Left ventricle myocardium superior (tissue), 1 donor: ENCODE measurements around the gene EGFL7. TPM values are rescaled to one million over a fixed set of nuclear protein-coding genes. Genes with fewer than 3 reads are reported as not detected.
"Not testable (repeated sequence)": the region's sequence is repeated elsewhere in the genome, so short reads cannot be mapped to it uniquely, and the experiment has no call there.

Experiments
- ATAC-seq: fragments of 200-7000 bp; cut with Tn5 transposase; one replicate; pipeline ENCODE4 v1.9.1; 2020; ENCODE audit warnings: mild to moderate bottlenecking, moderate library complexity
- DNase-seq: peaks from one replicate; pipeline ENCODE4 v3.0.0-alpha.2; 2020
- intact Hi-C: fragments of 100-400 bp; cut with micrococcal nuclease; formaldehyde crosslinking; loops from one replicate; pipeline ENCODE4 v1.11.0; 2022
- total RNA-seq: library from RNA; stranded (reverse); fragmentation: NEBNext Ultra II Directional; extraction: Animal tissue kit (Norgen Biotek cat#: 25700); gene quantifications from one replicate; pipeline ENCODE4 v1.2.1, GENCODE V29; 2021
- donor health status: DM: no; HTN: yes; CAD: no; lungs with severe emphysema.

Gene EGFL7
- total RNA-seq, 1 donor from 2014 or later = 63.8 TPM

DNA sequence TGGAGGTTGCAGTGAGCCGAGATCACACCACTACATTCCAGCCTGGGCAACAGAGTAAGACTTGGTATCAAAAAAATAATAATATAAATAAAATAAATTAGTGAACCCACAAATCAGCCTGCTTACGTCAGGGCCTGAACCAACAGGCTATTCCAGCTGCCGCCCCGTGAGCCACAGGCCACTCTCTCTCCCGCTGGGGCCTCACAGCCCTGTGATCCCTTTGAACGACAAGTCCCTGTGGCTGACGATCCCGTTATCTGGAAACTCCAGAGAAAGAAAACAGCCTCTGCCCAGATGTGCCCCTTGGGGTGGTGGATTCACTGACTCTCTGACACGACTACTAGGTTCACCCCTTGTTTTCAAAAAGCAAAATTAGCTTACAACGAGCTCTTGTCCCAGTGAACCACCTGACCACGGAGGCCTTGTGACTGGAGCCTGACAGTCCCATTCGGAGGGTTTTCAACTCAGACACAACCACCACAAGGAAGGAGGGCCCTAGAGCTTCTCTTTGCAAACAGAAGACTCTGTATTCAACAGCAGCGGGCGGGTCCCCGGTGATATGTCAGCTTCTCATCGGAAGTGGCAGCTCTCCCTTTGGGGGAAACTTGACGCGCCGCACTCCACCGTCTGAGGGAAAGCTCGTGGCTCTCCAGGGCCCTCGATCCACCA lies 45.3 kb downstream of the EGFL7 start:
- ATAC-seq (no peak), DNase-seq (no peak)
- intact Hi-C loops = no loop called here

DNA sequence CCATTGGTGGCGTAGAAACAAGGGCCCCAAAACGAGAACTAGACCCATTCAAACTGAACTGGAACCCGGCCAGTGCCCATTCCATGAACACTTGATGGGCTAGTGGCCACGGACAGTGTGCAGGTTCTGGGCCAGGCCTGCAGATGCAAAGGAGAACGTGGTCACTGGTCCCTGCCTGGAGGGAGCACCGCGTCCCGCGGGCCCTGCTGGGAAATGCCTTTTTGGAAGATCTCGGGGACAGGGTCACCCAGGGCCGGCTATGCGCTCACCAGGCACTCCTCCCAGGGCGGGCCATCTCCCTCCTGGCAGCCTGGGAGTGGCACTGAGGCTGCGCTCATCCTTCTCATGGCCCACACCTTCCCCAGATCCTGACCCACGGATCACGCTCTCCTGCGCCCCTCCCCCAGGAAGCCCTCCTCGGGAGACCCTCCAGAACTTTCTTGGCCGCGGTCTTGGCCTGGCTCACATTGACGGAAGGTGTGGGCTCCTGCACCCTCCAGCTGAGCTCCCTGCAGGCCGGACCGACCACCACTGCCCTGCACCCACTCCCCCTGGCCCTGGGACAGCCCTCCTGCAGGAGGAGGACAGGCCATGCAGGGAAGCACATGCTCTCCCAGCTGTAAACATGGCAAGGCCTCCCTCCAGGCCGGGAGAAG lies 46.9 kb downstream of the EGFL7 start:
- ATAC-seq (no peak), DNase-seq (no peak)
- intact Hi-C loops = no loop called here

DNA sequence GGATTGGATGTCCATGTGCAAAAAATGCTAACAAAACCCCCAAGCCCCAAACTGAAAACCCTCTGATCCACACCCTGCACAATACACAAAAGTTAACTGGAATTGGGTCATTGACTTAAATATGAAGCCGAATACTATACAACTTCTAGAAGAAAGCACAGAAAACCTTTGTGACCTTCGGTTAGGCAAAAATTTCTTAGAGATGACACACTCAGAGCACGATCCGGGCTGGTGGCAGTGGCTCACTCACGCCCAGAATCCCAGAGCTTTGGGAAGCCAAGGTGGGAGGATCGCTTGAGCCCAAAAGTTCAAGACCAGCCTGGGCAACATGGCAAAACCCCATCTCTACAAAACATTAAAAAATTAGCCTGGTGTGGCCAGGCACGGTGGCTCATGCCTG lies 47.8 kb downstream of the EGFL7 start:
- intact Hi-C loops = no loop called here

DNA sequence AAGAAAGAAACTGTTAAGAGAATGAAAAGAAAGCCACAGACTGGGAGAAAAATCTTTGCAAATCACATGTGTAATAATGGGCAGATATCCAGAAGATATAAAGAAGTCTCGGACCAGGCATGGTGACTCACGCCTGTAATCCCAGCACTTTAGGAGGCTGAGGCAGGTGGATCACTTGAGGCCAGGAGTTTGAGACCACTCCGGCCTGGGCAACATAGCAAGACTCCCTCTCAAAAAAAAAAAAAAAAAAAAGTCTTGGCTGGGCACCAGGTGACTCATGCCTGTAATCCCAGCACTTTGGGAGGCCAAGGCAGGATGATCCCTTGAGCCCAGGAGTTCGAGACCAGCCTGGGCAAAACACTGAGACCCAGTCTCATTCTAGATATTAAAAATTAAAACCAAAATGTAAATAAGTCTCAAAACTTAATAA lies 48.5 kb downstream of the EGFL7 start:
- intact Hi-C loops, DNase-seq, ATAC-seq: not testable (repeated sequence)

More for the DNA sequence above, 47.8 kb downstream of the EGFL7 start:
- ATAC-seq = no peak
- no peak for DNase-seq

DNA sequence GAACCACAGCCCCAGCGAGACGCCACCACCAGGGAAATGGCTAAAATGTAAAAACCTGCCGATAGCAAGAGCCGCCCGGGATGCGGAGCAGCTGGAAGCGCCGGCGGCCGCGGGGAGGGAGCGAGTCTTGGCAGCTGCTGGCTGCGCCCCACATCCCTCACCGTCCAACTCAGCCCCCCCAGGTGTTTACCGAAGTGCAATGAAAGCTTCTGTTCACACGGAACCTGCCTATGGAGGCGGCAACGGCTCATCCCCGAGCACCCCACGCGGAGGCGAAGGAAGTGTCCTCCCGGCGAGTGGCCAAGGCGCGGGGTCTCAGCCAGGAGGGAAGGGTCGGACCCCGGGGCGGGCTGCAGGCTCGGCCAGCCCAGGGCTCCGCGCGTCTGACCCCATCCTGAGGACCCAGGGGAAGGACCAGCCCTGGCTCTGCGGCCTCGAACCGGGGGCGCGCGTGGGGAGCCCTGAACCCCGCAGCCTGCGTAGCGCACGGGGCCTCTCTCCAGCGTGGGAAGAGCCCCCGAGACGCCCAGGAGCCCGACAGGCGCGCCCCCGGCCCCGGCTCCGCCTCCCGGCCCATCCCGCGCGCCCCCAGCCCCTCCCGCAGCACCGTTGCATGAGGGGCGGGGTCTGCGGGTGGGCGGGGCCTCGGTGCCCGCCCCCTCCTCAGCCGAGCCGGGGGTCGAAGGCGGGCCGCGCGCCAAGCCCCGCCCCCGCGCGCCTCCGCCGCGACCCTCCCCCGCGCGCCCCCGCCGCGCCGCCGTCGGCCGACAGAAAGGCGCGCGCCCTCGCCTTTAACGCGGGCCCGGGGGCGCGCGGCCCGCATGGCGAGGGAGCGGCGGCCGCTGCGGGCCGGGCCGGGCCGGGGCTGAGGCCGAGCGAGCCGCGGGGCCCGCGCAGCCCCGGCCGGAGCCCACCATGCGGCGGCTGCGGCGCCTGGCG lies 49.3 kb downstream of the EGFL7 start, which contains the start of gene DIPK1B:
Gene DIPK1B, plus strand, starts transcription at position 822 of the 939 bp plus-strand sequence. Its CDS starts 94 bp downstream, at position 916.
- ATAC-seq (peak; percentile 19), DNase-seq (no peak)
- intact Hi-C loops = no loop called here

DNA sequence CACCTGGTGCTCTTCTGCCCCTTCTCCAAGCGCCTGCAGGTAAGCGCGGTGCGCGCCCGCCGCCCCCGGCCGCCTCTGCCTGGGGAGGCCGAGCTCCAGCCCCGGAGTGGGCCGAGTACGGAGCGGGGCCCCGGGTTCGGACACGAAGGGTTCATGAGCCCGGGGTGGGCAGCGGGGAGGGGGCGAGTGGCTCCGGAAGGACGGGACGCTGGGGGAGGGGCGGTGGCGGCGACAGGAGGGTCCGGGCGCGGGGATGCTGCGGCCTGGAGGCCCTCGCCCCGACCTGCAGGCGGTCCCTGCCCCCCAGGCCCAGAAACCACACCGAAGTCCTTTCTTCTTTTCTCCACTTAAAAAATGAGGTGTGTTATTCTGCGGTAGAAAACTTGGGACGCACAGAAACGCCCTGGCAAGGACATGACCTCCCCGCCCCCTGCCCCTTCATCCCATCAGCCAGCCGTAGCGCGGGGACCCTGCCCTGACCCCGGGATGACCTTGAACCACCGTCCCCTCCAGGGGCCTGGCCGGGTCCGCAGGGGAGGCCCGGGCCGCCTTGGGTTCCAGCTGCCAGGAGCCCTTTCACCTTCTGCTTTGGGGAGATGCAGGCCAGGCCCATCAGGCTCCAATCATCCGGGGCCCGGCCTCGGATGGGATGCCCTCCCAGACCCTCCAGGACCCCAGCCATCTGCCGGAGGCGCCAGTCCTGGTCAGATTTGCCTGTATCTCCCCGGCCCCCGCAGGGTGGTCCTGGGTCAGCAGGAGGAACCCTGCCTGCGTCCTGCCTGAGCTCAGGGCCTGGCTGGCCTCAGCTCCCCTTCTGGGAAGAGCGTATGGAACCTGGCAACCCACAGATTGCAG lies 50.2 kb downstream of the EGFL7 start:
- intact Hi-C loops = no loop called here
- DNase-seq = no peak
- peak; percentile 1 for ATAC-seq

DNA sequence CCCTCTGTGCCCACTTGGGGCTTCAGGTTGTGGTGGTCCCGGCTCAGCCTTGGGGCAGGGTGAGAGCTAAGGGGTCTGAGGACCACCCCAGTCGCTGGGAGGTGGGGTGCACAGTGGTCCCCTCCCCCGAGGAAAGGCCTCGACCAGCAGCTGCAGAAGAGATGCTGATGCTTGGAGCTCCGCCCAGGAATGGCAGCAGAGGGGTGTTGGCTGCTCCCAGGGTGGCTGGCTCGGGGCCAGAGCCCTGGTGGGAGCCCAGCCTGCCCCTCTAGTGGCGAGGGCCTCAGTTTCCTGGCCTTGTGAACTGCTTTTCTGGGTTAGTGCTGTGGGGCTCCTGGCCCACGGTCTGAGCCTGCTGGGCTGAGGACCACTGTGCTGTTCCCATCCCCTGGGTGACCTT lies 50.8 kb downstream of the EGFL7 start:
- intact Hi-C loops = no loop called here
- DNase-seq (no peak), ATAC-seq (peak; percentile 6)

DNA sequence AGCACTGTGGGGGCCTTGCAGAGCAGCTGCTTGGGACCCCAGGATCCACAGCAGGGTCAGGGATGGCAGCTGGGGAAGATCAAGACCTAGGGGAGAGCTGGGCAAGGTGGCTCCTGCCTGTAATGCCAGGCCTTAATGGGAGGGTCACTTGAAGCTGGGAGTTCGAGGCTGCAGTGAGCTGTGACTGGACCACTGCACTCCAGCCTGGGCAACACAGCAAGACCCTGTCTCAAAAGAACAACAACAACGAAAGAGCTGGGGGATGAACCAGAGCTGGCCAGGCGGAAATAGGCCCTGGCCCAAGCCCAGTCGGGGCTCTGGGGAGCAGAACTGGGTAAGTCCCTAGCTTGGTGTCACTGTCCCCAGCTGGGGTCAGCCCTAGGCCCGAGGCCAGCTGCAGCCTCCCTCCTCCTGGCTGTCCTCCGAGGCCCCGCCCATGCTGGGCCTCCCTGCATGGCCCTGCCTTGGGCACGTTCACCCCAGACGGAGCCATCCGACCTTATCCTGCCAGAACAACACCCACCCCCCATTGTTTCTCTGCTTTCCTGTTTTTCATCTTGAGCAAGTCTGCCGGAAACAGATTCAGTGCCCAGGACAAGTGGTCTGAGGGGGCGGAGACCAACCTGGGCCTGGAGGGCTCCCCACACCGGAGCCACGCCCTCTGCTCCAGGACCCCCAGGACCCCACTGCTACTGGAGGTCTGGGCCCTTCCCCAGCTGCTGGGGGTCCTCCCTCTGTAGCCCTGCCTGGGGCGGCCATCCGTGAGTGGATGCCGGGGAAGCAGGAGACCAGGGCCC lies 51.6 kb downstream of the EGFL7 start:
- ATAC-seq = peak; percentile 59
- peak; percentile 74 for DNase-seq
- intact Hi-C loops = no loop called here

DNA sequence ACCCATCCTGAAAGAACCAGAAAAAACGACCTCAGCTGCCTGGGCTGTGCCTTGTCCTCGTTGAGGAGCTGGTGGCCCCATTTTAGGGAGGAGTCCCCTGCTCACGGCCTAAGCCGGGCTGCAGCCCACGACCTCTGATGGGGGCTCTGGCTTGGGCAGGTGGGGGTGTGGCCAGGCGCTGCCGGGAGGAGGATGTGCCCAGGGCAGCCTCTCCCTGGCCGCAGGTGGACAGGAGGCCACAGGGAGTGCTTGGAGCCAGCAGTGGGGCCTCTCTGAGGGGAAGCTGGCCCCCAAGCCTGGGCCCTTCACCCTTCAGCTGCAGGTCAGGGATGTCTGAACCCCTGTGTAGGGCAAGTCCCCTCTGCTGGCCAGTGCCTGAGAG lies 52.2 kb downstream of the EGFL7 start:
- DNase-seq (no peak), ATAC-seq (peak; percentile 5)
- intact Hi-C loops = no loop called here

DNA sequence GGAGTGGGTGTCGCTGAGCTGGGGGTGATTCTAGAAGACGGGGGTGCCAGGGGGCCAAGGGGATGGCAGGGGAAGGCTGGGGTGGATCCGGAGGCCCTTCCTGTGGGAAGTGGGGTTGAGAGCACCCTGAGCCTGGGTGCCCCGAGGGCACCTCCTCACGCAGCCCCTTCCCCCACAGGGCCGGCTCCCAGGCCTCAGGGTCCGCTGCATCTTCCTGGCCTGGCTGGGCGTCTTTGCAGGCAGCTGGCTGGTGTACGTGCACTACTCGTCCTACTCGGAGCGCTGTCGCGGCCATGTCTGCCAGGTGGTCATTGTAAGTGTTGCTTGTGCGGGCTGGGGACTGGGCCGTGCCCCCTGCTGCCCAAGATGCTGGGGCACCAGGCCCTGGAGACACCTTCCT lies 54.7 kb downstream of the EGFL7 start:
- ATAC-seq (no peak), DNase-seq (no peak)
- intact Hi-C loops = no loop called here

DNA sequence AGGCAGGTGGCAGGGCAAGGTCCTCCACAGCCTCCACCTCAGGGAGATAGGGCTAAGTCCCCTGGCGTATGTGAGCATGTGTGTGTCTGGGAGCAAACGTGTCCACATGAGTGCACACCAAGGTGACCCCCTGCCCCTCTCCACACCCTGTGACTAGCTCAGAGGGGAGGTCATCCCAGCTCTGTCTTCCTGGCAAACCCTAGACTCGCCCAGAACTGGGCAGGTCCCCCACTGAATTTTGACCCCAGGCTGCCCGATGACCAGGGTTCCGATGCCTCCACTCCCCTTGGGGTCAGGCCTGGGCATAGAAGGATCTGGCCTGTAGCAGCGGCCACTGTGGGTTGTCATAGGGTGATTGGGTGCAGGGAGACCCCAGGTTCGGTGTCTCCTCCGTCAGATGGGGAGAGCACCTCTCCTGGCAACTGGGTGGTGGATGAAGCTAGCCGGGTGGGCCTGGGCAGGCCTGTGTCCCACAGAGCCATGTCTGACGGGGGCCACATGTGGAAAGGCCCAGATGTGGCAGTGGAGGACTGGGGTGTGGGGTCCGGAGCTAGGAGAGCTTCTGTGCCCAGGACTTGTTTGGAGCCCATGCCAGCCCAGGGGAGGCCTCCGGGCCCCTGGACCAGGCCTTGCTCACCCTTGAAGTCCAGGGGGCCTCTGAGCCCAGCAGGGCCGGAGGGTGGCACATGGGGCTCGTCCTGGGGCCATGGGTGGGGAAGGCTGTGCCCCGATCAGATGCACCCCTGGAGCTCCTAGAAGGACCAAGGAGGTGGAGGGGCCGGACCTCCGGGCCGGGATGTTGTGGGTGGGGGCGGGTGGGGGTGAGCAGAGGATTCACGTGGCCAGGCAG lies 55.9 kb downstream of the EGFL7 start:
- DNase-seq = no peak
- no peak for ATAC-seq
- intact Hi-C loops = no loop called here

DNA sequence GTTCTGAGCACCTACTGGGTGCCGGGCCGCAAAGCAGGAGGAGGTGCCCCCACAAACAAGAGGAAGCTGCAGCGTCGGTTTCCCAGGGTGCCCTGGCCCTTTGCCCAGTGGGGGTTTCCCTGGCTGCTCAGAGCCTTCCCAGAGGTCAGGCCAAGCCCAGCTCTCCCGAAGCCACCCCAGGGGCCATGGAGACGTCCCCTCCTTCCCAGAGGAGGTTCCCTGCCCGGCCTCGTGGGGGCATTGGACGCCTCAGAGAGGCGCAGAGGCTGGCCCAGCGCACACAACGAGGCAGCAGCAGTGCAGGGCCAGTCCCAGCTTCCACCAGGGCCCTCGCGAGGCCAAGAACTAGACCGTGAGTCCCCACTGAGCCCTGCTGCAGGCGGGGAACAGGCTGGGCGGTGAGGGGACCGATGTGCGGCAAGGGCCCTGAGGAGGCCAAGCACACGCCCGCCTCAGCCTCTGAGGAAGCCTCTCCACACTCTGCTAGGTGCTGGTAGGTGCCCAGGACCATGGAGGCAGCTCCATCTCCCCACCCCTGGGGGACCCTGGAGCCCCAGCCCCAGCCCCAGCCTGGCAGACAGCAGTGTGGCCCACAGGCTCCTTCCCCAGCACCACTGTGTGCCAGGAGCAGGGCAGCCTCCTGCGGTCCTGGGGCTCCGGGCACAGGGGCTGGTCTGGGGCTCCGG lies 56.6 kb downstream of the EGFL7 start:
- DNase-seq = peak; percentile 62
- peak; percentile 1 for ATAC-seq
- intact Hi-C loops = no loop called here

DNA sequence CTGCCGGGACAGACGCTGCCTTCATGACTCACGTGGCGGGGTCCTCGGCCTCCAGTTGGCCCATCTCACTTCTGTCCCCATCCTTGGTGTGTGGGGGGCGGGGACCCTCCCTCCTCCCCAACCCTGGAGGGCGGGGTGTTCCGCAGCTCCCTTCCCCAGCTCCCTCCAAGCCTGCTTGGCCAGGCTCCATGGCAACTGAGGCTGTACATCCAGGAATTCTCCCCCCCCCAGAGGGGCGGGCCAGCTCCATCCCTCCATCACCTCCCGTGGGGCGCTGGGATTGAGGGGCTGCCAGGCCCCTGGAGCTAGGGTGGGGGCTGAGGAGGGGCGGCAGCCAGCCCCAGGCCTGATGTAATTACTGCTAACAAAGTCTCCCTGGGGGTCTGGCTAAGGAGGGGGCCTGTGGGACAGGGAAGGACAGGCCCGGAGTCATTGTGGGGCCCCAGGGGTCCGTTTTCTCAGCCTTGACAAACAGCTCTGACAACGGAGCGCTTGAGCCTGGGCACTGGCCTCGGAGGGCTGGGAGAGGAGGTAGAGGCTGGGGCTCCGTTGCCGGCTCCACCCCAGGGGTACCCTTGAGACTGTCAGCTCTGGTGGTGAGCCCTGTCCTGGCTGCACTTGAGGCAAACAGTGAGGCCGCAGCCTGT lies 57.7 kb downstream of the EGFL7 start:
- ATAC-seq (peak; percentile 9), DNase-seq (peak; percentile 62)
- intact Hi-C loops = no loop called here

DNA sequence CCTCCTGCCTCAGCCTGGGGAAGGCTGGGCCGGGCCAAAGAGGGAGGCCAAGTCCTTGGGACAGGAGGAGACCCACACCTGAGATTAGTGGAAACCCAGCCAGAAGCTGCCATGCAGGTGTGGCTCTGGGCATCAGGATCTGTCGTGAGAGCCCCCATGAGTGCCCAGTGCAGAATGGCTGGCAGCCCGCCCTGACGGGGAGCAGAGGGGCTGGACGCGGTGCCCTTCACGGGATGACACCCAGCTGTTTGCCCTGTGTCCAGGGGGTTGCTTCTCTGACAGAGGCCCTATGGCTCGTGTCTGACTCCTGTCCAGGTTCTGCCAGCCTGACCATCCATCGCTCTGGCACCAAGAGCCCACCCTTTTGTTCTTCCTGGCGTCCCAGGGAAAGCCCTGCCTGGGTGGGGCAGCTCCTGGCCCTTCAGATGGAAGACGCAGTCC lies 58.2 kb downstream of the EGFL7 start:
- DNase-seq = no peak
- intact Hi-C loops = no loop called here
- ATAC-seq = peak; percentile 2

DNA sequence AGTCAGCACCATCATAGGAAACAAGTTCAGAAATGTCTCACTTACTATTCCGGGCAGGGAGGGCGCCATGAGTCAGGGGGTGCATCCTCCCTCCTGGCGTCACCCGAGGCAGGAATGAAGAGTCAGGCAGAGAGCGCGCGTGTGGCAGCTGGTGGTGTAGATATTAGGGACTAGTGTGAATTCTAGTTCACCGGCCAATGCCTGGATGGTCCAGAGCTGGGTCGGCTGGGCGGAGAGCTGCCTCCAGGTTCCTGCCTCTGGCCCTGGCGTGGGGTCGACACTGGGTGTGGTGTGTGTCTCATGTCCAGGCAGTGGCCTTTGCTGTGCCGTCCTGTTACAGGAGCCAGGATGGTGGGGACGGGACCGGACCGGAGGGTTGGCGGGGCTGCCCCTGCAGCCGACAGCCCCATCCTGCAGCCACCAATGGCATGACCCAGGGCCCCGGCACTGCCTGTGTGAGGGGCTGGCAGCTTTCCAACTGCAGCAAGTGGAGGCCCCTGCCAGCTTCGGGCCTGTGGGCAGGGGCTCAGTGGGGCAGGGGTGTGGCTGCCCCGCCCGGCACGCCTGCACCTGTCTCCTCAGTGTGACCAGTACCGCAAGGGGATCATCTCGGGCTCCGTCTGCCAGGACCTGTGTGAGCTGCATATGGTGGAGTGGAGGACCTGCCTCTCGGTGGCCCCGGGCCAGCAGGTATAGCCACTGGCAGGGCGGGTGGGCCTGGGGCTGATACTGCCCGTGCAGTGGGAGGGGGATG lies 58.8 kb downstream of the EGFL7 start:
- peak; percentile 28 for ATAC-seq
- intact Hi-C loops = no loop called here
- DNase-seq = peak; percentile 52
